Measurements from ENCODE around the gene MAP1LC3A.

The MAP1LC3A gene

DNA sequence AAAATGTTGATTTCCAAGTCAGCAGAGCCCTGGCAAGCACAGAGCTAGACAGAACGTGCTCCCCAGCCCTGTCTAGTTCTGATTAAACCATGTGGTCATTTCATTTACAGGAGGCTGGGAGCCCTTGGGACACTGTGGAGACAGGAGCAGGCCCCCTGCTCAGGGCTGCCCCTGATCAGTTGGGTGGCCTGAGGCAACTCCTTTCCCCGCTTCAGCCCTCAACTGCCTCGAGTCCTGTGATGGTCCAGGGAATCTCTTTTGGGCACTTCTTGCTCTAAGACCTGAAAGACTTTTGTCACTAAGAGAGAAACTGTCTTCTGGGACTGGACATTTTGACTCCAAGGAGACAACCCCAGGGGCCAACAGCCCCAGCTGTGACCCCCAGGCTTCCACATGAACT is 28.8 kb upstream of the MAP1LC3A start:
- DNase-seq (ENCODE audit: low read depth) = no peak

DNA sequence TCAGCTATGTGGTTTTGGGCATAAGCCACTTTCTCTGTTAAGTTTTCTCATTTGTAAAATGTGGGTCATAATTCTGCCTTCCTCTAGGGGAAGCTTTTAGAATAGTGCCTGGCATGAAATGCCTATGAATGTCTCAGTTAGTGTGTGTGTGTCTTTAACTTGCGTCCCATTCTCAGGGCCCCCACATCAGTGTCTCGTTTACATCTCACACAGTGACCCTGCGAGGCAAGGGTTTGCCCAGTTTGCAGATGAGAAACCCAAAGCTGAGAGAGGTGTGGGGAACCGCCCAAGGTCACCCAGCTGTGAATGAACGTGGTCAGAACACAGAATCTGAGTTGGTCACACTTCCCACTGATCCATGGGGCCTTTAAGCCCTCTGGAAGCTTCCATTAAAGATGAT is 28.2 kb upstream of the MAP1LC3A start:
- no peak for DNase-seq (ENCODE audit: low read depth)

DNA sequence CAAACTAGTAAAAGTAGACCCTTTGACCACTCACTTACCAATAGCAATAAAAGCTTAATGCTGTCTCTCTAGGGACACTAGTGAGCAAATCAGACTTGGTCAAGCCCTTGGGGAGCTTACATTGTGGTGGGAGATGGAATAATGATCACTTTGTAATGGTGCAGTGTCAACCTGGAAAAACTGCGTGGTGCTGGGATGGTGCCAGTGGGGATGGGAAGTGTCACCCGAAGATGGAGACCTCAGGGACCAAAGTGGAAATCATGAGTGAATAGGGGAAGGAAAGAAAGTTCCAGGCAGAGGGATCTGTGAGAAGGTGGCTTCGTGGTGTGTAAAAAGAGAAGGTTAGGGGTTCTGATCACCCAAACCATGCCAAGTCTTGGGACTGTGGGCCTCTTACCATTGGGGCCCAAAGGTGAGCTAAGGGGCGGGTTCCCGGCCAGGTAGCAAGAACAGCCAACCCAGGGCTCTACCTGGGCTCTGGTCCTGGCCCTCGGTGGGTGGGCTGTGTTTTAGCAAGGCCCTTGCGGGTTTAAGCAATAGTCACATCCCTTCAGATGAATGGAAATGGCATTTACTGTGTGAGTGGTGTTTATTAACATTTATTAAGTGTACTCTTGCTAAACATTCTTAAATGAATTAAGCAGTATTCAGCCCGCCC is 26.8 kb upstream of the MAP1LC3A start:
- no peak for DNase-seq (ENCODE audit: low read depth)

GRCh38 chr20:34532320-34532719 is 26.2 kb upstream of the MAP1LC3A start:
- no peak for DNase-seq (ENCODE audit: low read depth)

- DNase-seq (ENCODE audit: low read depth) = no peak
Measured at GRCh38 chr20:34532756-34533155, 25.8 kb upstream of the MAP1LC3A start.

GRCh38 chr20:34534391-34535165 is 23.9 kb upstream of the MAP1LC3A start:
- DNase-seq (ENCODE audit: low read depth) = no peak

DNA sequence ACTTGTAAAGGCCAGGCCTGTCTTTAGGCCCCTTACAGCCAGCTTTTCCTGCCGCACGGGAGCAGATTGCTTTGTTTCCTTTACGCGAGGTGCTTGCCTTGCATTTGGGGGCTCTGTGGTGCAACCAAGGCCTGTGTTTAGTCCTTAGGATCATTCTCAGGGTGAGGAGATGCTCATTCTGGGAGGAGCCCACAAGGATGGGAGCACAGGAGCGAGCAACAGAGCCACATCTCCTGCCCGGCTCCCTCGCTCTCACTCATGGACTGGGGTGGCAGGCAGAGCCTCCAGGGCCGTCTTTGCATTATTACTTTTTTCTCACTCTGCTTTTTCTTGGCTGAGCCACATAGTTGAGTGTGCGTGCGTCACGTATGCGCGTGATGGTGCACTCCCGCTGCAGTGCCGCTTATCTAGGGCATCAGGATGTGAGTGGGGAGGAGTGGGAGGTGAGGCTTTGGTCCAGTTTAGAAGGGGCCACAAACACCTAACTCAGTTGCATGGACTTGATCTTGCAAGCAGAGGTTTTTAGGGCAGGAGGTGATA is 23.1 kb upstream of the MAP1LC3A start:
- no peak for DNase-seq (ENCODE audit: low read depth)

GRCh38 chr20:34535857-34536256 is 22.7 kb upstream of the MAP1LC3A start:
- no peak for DNase-seq (ENCODE audit: low read depth)

- no peak for DNase-seq (ENCODE audit: low read depth)
Measured at GRCh38 chr20:34536798-34537394, 21.6 kb upstream of the MAP1LC3A start.

- no peak for DNase-seq (ENCODE audit: low read depth)
Measured at GRCh38 chr20:34537651-34538050, 20.9 kb upstream of the MAP1LC3A start.

GRCh38 chr20:34538671-34539123 is 19.8 kb upstream of the MAP1LC3A start:
- DNase-seq (ENCODE audit: low read depth) = no peak

DNA sequence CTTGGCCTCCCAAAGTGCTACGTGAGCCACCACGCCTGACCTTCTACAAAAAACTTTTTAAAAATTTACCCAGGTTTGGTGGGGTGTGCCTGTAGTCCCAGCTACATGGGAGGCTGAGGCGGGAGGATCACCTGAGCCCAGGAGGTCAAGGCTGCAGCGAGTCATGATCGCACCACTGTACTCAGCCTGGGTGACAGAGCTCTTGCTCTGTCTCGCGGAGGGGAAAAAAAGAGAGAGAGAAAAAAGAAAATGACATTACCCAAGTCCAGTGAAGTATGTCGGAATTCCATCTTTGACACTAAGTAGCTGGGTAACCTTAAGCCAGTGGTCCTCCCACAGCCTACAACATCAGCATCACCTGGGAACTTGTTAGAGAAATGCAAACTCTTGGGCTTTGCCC is 18.8 kb upstream of the MAP1LC3A start:
- DNase-seq (ENCODE audit: low read depth) = no peak

GRCh38 chr20:34540596-34541263 is 17.8 kb upstream of the MAP1LC3A start:
- no peak for DNase-seq (ENCODE audit: low read depth)

- DNase-seq (ENCODE audit: low read depth) = no peak
Measured at GRCh38 chr20:34541264-34541901, 17.1 kb upstream of the MAP1LC3A start.

GRCh38 chr20:34541917-34542316 is 16.6 kb upstream of the MAP1LC3A start:
- DNase-seq (ENCODE audit: low read depth) = no peak

DNA sequence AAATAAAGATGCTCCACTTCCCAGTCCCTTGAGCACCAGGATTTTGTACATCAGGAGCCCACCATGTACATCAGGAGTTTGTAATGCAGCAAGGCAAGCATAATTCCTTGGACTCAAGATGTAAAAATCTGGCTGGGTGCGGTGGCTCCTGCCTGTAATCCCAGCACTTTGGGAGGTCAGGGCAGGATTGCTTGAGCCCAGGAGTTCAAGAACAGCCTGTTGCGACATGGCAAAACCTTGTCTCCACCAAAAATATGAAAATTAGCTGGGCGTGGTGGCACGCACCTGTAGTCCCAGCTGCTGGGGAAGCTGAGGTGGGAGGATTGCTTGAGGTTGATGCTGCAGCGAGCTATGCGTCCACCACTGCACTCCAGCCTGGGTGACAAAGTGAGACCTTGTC is 16.1 kb upstream of the MAP1LC3A start:
- no peak for DNase-seq (ENCODE audit: low read depth)

DNA sequence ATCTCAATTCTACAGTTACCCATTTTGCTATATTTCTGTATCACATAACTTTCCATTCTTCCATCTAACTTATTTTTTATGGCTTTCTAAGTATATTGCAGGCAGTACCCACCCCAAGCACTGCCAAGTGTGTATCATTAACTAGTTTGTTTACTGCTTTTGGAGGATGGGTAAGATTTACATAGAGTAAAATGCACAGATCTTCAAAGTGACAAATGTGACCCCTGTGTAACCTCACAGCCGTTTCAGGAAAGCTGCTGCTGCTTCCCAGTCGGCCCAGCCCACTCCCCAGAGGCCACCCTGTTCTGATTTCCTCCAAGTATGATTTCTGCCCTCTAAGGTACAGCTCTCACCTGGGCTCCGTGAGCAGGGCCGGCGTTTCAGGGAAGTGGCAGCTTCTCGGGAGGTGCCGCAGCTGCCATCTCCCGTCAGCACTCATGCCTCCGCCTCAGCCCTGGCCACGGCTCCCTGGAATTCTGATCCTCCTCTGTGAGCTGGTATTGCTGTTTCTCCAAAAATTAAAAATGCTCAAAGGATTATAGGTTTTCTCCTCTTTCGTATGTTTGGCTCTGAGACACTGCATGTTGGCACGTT is 15.0 kb upstream of the MAP1LC3A start:
- DNase-seq (ENCODE audit: low read depth) = no peak

DNA sequence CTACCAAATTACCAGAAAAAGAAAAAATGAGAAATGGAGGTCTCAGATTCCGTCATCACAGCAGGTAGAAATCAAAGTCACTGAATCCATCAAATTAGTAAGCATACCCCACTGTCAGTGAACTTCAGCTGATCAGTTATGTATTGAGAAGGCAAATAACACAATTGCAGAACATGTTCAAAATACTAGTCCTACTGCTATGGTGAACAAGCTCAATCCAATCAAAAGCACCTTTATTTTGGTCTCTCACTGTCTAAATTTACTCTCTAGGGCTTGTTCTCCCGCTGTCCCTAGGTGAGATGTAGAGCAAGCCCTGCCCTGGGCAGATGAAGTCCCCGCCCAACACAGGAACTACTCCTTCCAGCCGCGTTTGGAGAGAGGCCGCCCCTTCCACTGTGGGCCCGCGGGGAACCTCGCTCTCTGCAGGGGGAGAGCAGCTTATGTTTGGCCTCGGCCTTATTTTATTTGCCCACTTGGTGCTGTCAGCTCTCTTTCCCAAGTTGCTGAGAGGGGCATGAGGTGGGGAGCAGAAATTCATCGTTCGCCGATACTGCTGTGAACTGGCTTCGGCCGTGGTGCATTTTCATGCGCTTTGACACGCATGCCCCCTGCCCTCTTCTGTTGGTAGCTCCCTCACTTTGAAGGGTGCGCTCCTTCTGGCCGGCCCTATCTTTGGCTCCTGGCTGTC is 14.3 kb upstream of the MAP1LC3A start:
- no peak for DNase-seq (ENCODE audit: low read depth)

GRCh38 chr20:34546751-34547181 is 11.8 kb upstream of the MAP1LC3A start:
- no peak for DNase-seq (ENCODE audit: low read depth)

- no peak for DNase-seq (ENCODE audit: low read depth)
Measured at GRCh38 chr20:34547844-34548613, 10.5 kb upstream of the MAP1LC3A start.

Data from HS-5 (cell line).